ENCODE measurements around the gene TERC. TPM values are rescaled to one million over a fixed set of nuclear protein-coding genes. Genes with fewer than 3 reads are reported as not detected.
"Not testable (repeated sequence)": the region's sequence is repeated elsewhere in the genome, so short reads cannot be mapped to it uniquely, and the experiment has no call there.

Gene TERC
- total RNA-seq, 1 experiment from 2014 or later, result 145 TPM

- DNase-seq (ENCODE audit: low spot score), result peak; percentile 80
Observed at GRCh38 chr3:169771497-169772304, 6.8 kb upstream of the TERC start.

GRCh38 chr3:169769287-169770181 is 4.7 kb upstream of the TERC start, which contains the start of gene ACTRT3:
Gene ACTRT3 (minus strand): TSS chr3:169769561. CDS start chr3:169769520, 41 bp downstream.
- DNase-seq (ENCODE audit: low spot score), result no peak

- no peak for DNase-seq (ENCODE audit: low spot score)
Observed at GRCh38 chr3:169764312-169764881, 463 bp downstream of the TERC start.

- peak; percentile 74 for DNase-seq (ENCODE audit: low spot score)
Observed at GRCh38 chr3:169760479-169760878, 4.4 kb downstream of the TERC start.

GRCh38 chr3:169759256-169759655 is 5.6 kb downstream of the TERC start:
- DNase-seq (ENCODE audit: low spot score), result peak; percentile 81

GRCh38 chr3:169758359-169758994 is 6.4 kb downstream of the TERC start:
- no peak for DNase-seq (ENCODE audit: low spot score)

- no peak for DNase-seq (ENCODE audit: low spot score)
Observed at GRCh38 chr3:169755488-169755887, 9.4 kb downstream of the TERC start.

- no peak for DNase-seq (ENCODE audit: low spot score)
Observed at GRCh38 chr3:169754711-169755110, 10.1 kb downstream of the TERC start.

GRCh38 chr3:169751875-169752274 is 13.0 kb downstream of the TERC start:
- no peak for DNase-seq (ENCODE audit: low spot score)

GRCh38 chr3:169750665-169751064 is 14.2 kb downstream of the TERC start:
- no peak for DNase-seq (ENCODE audit: low spot score)

- DNase-seq (ENCODE audit: low spot score), result no peak
Observed at GRCh38 chr3:169748670-169749069, 16.2 kb downstream of the TERC start.

GRCh38 chr3:169746924-169747323 is 17.9 kb downstream of the TERC start:
- DNase-seq (ENCODE audit: low spot score), result no peak

- no peak for DNase-seq (ENCODE audit: low spot score)
Observed at GRCh38 chr3:169744366-169745054, 20.4 kb downstream of the TERC start.

GRCh38 chr3:169739067-169739466 is 25.8 kb downstream of the TERC start:
- DNase-seq (ENCODE audit: low spot score), result no peak

GRCh38 chr3:169731857-169732256 is 33.0 kb downstream of the TERC start:
- not testable (repeated sequence) for DNase-seq (ENCODE audit: low spot score)

GRCh38 chr3:169722724-169723123 is 42.1 kb downstream of the TERC start:
- no peak for DNase-seq (ENCODE audit: low spot score)

- DNase-seq (ENCODE audit: low spot score), result not testable (repeated sequence)
Observed at GRCh38 chr3:169718415-169718814, 46.4 kb downstream of the TERC start.

Data from A172 (cell line).